Ishikawa (cell line): ENCODE data around the gene XRCC5.

Source experiments
- CEBPB ChIP-seq: IDR thresholded peaks from 2 replicates; pipeline ENCODE4 v1.6.1; 2012
- CREB1 ChIP-seq: IDR thresholded peaks from 2 replicates; pipeline ENCODE4 v1.6.1; 2012; ENCODE audit warnings: low read depth
- EGR1 ChIP-seq: IDR thresholded peaks from 2 replicates; pipeline ENCODE4 v1.6.1; 2012
- EP300 ChIP-seq: IDR thresholded peaks from 2 replicates; pipeline ENCODE4 v1.6.1; 2012; ENCODE audit warnings: borderline replicate concordance
- FOXM1 ChIP-seq: IDR thresholded peaks from 2 replicates; pipeline ENCODE4 v1.6.1; 2012; ENCODE audit warnings: low read depth, borderline replicate concordance
- NFIC ChIP-seq: IDR thresholded peaks from 2 replicates; pipeline ENCODE4 v1.6.1; 2012
- RAD21 ChIP-seq: IDR thresholded peaks from 2 replicates; pipeline ENCODE4 v1.6.1; 2012; ENCODE audit warnings: low read depth
- REST ChIP-seq: IDR thresholded peaks from 2 replicates; pipeline ENCODE4 v1.6.1; 2012; ENCODE audit warnings: low read depth, mild to moderate bottlenecking
- TAF1 ChIP-seq: IDR thresholded peaks from 2 replicates; pipeline ENCODE4 v1.6.1; 2012; ENCODE audit warnings: low read depth, mild to moderate bottlenecking
- TCF12 ChIP-seq: IDR thresholded peaks from 2 replicates; pipeline ENCODE4 v1.6.1; 2012; ENCODE audit warnings: low read depth
- TEAD4 ChIP-seq: IDR thresholded peaks from 2 replicates; pipeline ENCODE4 v1.6.1; 2012
- YY1 ChIP-seq: IDR thresholded peaks from 2 replicates; pipeline ENCODE4 v1.6.1; 2012; ENCODE audit warnings: low read depth
- ZBTB7A ChIP-seq: IDR thresholded peaks from 2 replicates; pipeline ENCODE4 v1.6.1; 2012; ENCODE audit warnings: low read depth
- TF ChIP-seq, protein P1 (sequence below): IDR thresholded peaks from 2 replicates; pipeline ENCODE4 v1.6.1; 2012
- TF ChIP-seq, protein P2 (sequence below): IDR thresholded peaks from 2 replicates; pipeline ENCODE4 v1.6.1; 2012

Gene XRCC5

GRCh38 chr2:216206041-216206703 lies 97.0 kb downstream of the XRCC5 start:
- TF ChIP-seq EGR1 (no peak), TAF1 (no peak), EP300 (no peak), CEBPB (no peak), YY1 (no peak), REST (no peak), FOXM1 (no peak), NFIC (no peak)
- TF ChIP-seq, protein P1, sequence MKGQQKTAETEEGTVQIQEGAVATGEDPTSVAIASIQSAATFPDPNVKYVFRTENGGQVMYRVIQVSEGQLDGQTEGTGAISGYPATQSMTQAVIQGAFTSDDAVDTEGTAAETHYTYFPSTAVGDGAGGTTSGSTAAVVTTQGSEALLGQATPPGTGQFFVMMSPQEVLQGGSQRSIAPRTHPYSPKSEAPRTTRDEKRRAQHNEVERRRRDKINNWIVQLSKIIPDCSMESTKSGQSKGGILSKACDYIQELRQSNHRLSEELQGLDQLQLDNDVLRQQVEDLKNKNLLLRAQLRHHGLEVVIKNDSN: no peak

GRCh38 chr2:216206821-216207220 lies 97.7 kb downstream of the XRCC5 start:
- TF ChIP-seq TCF12: no peak
- TF ChIP-seq EGR1: no peak
- TF ChIP-seq FOXM1: no peak
- no peak for TF ChIP-seq YY1
- no peak for TF ChIP-seq REST
- TF ChIP-seq TEAD4: no peak
- TF ChIP-seq, protein P2, sequence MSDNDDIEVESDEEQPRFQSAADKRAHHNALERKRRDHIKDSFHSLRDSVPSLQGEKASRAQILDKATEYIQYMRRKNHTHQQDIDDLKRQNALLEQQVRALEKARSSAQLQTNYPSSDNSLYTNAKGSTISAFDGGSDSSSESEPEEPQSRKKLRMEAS: no peak
- TF ChIP-seq ZBTB7A: no peak
- no peak for TF ChIP-seq NFIC
- TF ChIP-seq CEBPB: no peak
- TF ChIP-seq, protein P1: no peak
- no peak for TF ChIP-seq RAD21
- no peak for TF ChIP-seq EP300
- no peak for TF ChIP-seq TAF1
- TF ChIP-seq CREB1: no peak

GRCh38 chr2:216210701-216211540 lies 101.8 kb downstream of the XRCC5 start:
- no peak for TF ChIP-seq NFIC
- TF ChIP-seq, protein P2: no peak
- TF ChIP-seq TAF1: no peak
- TF ChIP-seq FOXM1: no peak
- no peak for TF ChIP-seq TEAD4
- no peak for TF ChIP-seq EGR1
- no peak for TF ChIP-seq EP300
- TF ChIP-seq CREB1: no peak
- TF ChIP-seq, protein P1: no peak
- no peak for TF ChIP-seq ZBTB7A
- TF ChIP-seq TCF12: no peak
- TF ChIP-seq RAD21: no peak
- no peak for TF ChIP-seq YY1
- TF ChIP-seq CEBPB: no peak

GRCh38 chr2:216211614-216212145 lies 102.5 kb downstream of the XRCC5 start:
- TF ChIP-seq CREB1 (no peak), TAF1 (no peak), ZBTB7A (no peak), EGR1 (no peak)
- TF ChIP-seq, protein P1: no peak
